ENCODE data around the gene ARHGEF17.

ARHGEF17 gene

DNA sequence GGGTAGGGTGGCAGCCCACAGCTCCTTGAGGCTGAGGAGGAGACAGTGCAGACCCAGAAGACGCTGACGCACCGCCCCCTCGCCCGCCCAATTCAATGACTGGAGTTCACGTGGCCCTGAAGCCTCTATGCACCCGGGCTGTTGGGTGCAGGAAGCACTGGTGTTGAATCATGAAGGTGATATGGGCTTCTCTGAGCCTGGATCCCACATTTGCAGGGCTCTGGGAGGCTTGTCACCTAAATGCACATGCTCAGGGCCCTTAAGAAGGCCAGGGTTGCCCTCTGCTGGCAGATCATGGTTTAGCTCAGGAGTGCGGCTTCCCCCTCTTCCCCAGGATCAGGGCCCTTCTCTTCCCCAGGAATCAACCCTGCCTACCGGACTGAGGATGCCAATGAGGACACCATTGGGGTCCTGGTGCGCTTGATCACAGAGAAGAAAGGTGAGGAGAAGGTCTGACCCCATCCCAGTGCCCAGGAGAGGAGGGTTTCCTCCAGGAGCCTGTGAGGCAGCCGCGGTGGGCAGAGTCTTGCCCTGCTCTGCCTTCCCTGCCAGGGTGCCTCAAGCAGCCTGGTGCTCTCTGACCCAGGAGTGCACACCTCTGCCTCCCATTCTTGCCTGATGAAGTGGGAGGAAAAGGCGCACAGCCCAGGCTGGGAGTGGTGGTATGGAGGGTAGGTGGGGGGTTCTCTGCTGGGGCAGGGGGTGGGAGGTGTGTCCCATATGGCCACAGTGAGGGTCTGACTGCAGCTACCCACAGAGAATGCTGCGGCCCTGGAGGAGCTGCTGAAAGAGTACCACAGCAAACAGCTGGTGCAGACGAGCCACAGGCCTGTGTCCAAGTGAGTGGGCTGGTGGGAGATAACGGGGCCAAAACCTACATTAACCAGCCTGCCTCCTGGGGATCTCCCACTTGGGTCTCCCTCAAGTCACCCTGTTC lies 85.7 kb downstream of the ARHGEF17 start:
- TF ChIP-seq FOXP2 (optimal IDR thresholded peaks at IDR 0.05; ENCODE audit: borderline replicate concordance, extremely low read depth, extremely low read length, insufficient read depth) (peak; percentile 52), POLR2AphosphoS5 (IDR thresholded peaks at IDR 0.05; ENCODE audit: low read depth, low read length) (no peak), TAF1 (IDR thresholded peaks at IDR 0.05; ENCODE audit: borderline replicate concordance, insufficient read depth, low read length) (no peak), SIN3A (IDR thresholded peaks at IDR 0.05; ENCODE audit: borderline replicate concordance, insufficient read depth, low read length) (no peak)
- TF ChIP-seq, protein P1, sequence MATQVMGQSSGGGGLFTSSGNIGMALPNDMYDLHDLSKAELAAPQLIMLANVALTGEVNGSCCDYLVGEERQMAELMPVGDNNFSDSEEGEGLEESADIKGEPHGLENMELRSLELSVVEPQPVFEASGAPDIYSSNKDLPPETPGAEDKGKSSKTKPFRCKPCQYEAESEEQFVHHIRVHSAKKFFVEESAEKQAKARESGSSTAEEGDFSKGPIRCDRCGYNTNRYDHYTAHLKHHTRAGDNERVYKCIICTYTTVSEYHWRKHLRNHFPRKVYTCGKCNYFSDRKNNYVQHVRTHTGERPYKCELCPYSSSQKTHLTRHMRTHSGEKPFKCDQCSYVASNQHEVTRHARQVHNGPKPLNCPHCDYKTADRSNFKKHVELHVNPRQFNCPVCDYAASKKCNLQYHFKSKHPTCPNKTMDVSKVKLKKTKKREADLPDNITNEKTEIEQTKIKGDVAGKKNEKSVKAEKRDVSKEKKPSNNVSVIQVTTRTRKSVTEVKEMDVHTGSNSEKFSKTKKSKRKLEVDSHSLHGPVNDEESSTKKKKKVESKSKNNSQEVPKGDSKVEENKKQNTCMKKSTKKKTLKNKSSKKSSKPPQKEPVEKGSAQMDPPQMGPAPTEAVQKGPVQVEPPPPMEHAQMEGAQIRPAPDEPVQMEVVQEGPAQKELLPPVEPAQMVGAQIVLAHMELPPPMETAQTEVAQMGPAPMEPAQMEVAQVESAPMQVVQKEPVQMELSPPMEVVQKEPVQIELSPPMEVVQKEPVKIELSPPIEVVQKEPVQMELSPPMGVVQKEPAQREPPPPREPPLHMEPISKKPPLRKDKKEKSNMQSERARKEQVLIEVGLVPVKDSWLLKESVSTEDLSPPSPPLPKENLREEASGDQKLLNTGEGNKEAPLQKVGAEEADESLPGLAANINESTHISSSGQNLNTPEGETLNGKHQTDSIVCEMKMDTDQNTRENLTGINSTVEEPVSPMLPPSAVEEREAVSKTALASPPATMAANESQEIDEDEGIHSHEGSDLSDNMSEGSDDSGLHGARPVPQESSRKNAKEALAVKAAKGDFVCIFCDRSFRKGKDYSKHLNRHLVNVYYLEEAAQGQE (IDR thresholded peaks at IDR 0.05; ENCODE audit: insufficient read depth in 1 of 2, low read depth in 2 of 2, low read length in 2 of 2) = no peak

- TF ChIP-seq, protein P1 (IDR thresholded peaks at IDR 0.05; ENCODE audit: insufficient read depth in 1 of 2, low read depth in 2 of 2, low read length in 2 of 2) = no peak
- TF ChIP-seq TAF1 (IDR thresholded peaks at IDR 0.05; ENCODE audit: borderline replicate concordance, insufficient read depth, low read length) = no peak
- TF ChIP-seq FOXP2 (optimal IDR thresholded peaks at IDR 0.05; ENCODE audit: borderline replicate concordance, extremely low read depth, extremely low read length, insufficient read depth) = no peak
- no peak for TF ChIP-seq SIN3A (IDR thresholded peaks at IDR 0.05; ENCODE audit: borderline replicate concordance, insufficient read depth, low read length)
- TF ChIP-seq POLR2AphosphoS5 (IDR thresholded peaks at IDR 0.05; ENCODE audit: low read depth, low read length) = no peak
These were observed 86.6 kb downstream of the ARHGEF17 start for GRCh38 chr11:73394416-73395296.

DNA sequence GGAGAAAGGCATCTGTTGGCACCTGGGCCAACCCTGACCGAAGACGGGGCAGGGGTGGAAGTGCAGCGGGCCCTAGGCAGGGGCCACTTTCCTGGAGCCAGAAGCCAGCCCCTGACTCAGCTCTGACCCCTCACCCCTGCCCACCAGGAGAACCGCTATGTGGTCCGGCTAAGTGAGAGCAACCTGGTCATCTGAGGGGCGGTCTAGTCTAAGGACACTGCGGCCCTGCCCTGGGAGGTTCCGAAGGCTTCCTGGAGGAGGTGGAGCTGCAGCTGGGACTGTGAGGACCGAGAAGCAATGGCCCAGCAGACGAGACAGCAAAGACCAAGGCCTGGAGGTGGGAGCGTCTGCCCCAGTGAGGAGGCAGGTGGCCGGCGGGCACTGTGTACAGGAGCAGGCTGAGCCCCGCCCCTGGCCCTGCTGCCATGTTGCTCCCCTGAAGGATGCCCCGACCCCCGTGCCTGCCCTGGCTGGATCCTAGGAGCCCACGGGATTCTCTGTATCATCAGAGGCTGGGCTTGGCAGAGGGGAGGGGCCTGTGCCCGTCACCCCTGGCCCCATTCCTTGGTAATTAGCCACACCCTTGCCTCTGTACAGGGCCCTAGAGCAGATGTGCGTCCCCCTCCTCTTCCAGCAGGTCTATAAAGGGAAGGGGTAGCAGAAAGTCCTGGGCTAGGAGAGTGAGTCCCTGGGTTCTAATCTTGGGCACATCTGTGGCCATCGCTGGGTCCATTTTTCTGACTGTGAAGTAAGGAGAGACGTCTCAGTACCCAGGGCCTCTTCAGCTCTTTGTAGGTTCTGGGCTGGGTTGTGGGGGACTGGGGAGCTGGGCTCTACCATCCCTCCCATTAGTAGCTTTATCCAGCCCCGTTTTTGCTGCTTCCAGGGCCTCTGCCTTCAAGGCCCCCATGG lies 87.5 kb downstream of the ARHGEF17 start:
- no peak for TF ChIP-seq TAF1 (IDR thresholded peaks at IDR 0.05; ENCODE audit: borderline replicate concordance, insufficient read depth, low read length)
- TF ChIP-seq POLR2AphosphoS5 (IDR thresholded peaks at IDR 0.05; ENCODE audit: low read depth, low read length) = peak; percentile 17; the same call in 1 of the 2 replicates

- TF ChIP-seq FOXP2 (optimal IDR thresholded peaks at IDR 0.05; ENCODE audit: borderline replicate concordance, extremely low read depth, extremely low read length, insufficient read depth) (no peak), TAF1 (IDR thresholded peaks at IDR 0.05; ENCODE audit: borderline replicate concordance, insufficient read depth, low read length) (no peak), SIN3A (IDR thresholded peaks at IDR 0.05; ENCODE audit: borderline replicate concordance, insufficient read depth, low read length) (no peak), POLR2AphosphoS5 (IDR thresholded peaks at IDR 0.05; ENCODE audit: low read depth, low read length) (0 out of 2 replicates have a peak, but pooled peaks have one; percentile 6)
- TF ChIP-seq, protein P1 (IDR thresholded peaks at IDR 0.05; ENCODE audit: insufficient read depth in 1 of 2, low read depth in 2 of 2, low read length in 2 of 2) = no peak
These were observed 88.3 kb downstream of the ARHGEF17 start for GRCh38 chr11:73396251-73396930.
